ENCODE data around the gene CARD9.

Gene CARD9

GRCh38 chr9:136392538-136393449 is 19.3 kb upstream of the CARD9 start:
- H3K9me3 ChIP-seq (ENCODE audit: control insufficient read depth, insufficient read depth, low read depth, low read length), result no peaks in the 10 kb centered on the region
- no peak overlapping the region for H3K9ac ChIP-seq (ENCODE audit: low read length)
- no peak overlapping the region for H3K27ac ChIP-seq (ENCODE audit: low read depth, low read length)
- no peaks in the 10 kb centered on the region for H3K27me3 ChIP-seq (ENCODE audit: control insufficient read depth, insufficient read depth, low read length)
- H3K4me1 ChIP-seq (ENCODE audit: control insufficient read depth, insufficient read depth, low read length), result no peaks in the 10 kb centered on the region
- H3K4me3 ChIP-seq (ENCODE audit: low read depth, low read length), result no peak overlapping the region
- peaks cover 90% of the 10 kb centered on the region for H3K36me3 ChIP-seq (ENCODE audit: control insufficient read depth, insufficient read depth, low read length)

DNA sequence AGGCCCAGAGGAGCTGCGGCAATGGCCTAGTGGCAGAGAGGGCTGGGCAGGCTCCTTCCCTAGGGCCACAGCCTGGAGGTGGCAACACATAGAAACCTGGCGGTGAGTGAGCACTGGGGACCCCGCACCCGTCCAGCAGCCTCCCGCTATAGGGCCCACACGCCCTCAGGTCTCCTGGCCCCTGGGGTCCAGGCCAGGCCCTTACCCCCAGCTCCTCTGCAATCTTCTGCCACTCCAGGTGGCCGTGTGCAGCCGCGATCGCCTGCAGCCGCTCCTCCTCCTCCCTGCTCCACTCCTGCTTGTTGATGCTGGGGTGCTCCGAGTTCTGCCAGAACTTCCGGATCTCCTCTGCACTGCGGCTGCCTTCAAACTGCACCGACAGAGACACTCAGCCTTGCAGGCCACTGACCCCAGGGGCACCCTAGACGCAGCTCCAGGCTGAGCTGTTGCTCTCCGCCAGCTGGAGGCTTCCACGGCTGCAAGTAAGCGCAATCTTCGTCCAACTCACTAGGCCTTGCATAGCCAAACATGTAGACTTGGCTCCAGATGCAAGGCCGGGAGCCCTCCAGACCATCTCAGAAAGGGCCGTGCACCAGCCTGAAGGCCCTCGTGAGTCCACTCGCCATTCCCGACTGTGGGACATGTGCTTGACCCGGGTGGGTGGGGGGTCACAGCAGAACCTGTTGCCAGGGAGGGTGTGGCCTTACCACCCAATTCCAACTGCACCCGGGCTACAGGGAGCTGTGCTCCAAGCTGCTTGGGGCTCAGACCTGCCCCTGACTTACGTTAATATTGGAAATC is 18.5 kb upstream of the CARD9 start:
- no peak overlapping the region for H3K4me3 ChIP-seq (ENCODE audit: low read depth, low read length)
- no peak overlapping the region for H3K27ac ChIP-seq (ENCODE audit: low read depth, low read length)
- no peaks in the 10 kb centered on the region for H3K9me3 ChIP-seq (ENCODE audit: control insufficient read depth, insufficient read depth, low read depth, low read length)
- H3K9ac ChIP-seq (ENCODE audit: low read length), result no peak overlapping the region
- H3K36me3 ChIP-seq (ENCODE audit: control insufficient read depth, insufficient read depth, low read length), result peaks cover 92% of the 10 kb centered on the region
- no peaks in the 10 kb centered on the region for H3K27me3 ChIP-seq (ENCODE audit: control insufficient read depth, insufficient read depth, low read length)
- no peaks in the 10 kb centered on the region for H3K4me1 ChIP-seq (ENCODE audit: control insufficient read depth, insufficient read depth, low read length)

GRCh38 chr9:136389396-136389795 is 15.9 kb upstream of the CARD9 start:
- Histone ChIP-seq H3K9me3 (ENCODE audit: control insufficient read depth, insufficient read depth, low read depth, low read length) (no peaks in the 10 kb centered on the region), H3K9ac (ENCODE audit: low read length) (no peak overlapping the region), H3K36me3 (ENCODE audit: control insufficient read depth, insufficient read depth, low read length) (peaks cover 88% of the 10 kb centered on the region), H3K27me3 (ENCODE audit: control insufficient read depth, insufficient read depth, low read length) (no peaks in the 10 kb centered on the region), H3K4me1 (ENCODE audit: control insufficient read depth, insufficient read depth, low read length) (no peaks in the 10 kb centered on the region), H3K27ac (ENCODE audit: low read depth, low read length) (no peak overlapping the region), H3K4me3 (ENCODE audit: low read depth, low read length) (no peak overlapping the region)

DNA sequence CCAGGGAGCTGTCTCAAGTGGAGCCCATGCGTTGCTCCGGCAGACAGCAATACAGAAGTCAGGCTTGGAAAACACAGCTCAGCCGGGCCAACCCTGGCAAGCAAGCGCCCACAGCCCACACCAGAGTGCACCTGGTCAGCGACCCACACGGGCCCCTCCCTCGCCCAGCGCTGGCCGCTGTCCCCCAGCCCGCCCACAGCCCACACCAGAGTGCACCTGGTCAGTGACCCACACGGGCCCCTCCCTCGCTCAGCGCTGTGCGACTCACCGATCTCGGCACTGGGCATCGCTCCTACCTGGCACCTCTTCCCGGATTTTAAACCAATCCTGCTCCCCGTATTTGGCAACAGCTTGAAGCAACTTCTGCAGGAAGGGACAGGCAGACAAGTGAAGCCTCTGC is 13.7 kb upstream of the CARD9 start:
- no peaks in the 10 kb centered on the region for H3K27me3 ChIP-seq (ENCODE audit: control insufficient read depth, insufficient read depth, low read length)
- peaks cover 88% of the 10 kb centered on the region for H3K36me3 ChIP-seq (ENCODE audit: control insufficient read depth, insufficient read depth, low read length)
- no peak overlapping the region for H3K27ac ChIP-seq (ENCODE audit: low read depth, low read length)
- H3K9me3 ChIP-seq (ENCODE audit: control insufficient read depth, insufficient read depth, low read depth, low read length), result no peaks in the 10 kb centered on the region
- H3K4me3 ChIP-seq (ENCODE audit: low read depth, low read length), result no peak overlapping the region
- no peak overlapping the region for H3K9ac ChIP-seq (ENCODE audit: low read length)
- H3K4me1 ChIP-seq (ENCODE audit: control insufficient read depth, insufficient read depth, low read length), result no peaks in the 10 kb centered on the region

GRCh38 chr9:136386018-136386417 is 12.5 kb upstream of the CARD9 start:
- Histone ChIP-seq H3K27me3 (ENCODE audit: control insufficient read depth, insufficient read depth, low read length) (no peaks in the 10 kb centered on the region), H3K9me3 (ENCODE audit: control insufficient read depth, insufficient read depth, low read depth, low read length) (no peaks in the 10 kb centered on the region), H3K36me3 (ENCODE audit: control insufficient read depth, insufficient read depth, low read length) (peaks cover 88% of the 10 kb centered on the region), H3K4me1 (ENCODE audit: control insufficient read depth, insufficient read depth, low read length) (no peaks in the 10 kb centered on the region), H3K4me3 (ENCODE audit: low read depth, low read length) (no peak overlapping the region), H3K27ac (ENCODE audit: low read depth, low read length) (no peak overlapping the region), H3K9ac (ENCODE audit: low read length) (no peak overlapping the region)

GRCh38 chr9:136385015-136385414 is 11.5 kb upstream of the CARD9 start:
- no peak overlapping the region for H3K4me3 ChIP-seq (ENCODE audit: low read depth, low read length)
- no peaks in the 10 kb centered on the region for H3K9me3 ChIP-seq (ENCODE audit: control insufficient read depth, insufficient read depth, low read depth, low read length)
- H3K27me3 ChIP-seq (ENCODE audit: control insufficient read depth, insufficient read depth, low read length), result no peaks in the 10 kb centered on the region
- H3K9ac ChIP-seq (ENCODE audit: low read length), result no peak overlapping the region
- H3K36me3 ChIP-seq (ENCODE audit: control insufficient read depth, insufficient read depth, low read length), result peaks cover 94% of the 10 kb centered on the region
- no peaks in the 10 kb centered on the region for H3K4me1 ChIP-seq (ENCODE audit: control insufficient read depth, insufficient read depth, low read length)
- H3K27ac ChIP-seq (ENCODE audit: low read depth, low read length), result no peak overlapping the region

DNA sequence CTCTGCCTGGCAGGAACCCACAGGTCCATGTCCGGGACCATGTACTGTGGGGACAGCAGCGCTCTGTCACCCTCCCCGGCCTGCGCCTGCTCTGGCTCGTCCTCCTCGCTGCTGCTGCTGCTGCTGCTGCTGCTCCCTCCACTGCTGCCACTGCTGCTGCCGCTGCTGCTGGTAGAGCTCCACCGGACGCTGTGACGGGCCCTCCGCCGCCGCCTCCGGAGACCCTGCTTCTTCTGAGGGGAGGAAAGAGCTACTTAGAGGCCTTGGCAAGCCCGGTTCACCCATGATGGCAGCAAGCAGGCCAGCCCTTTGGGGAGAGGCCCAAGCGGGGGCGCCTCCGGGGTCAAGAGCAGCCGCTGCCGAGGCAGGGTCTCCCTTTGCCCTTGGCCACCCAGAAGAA is 10.0 kb upstream of the CARD9 start:
- Histone ChIP-seq H3K27me3 (ENCODE audit: control insufficient read depth, insufficient read depth, low read length) (no peaks in the 10 kb centered on the region), H3K36me3 (ENCODE audit: control insufficient read depth, insufficient read depth, low read length) (peaks cover 94% of the 10 kb centered on the region), H3K4me1 (ENCODE audit: control insufficient read depth, insufficient read depth, low read length) (no peaks in the 10 kb centered on the region), H3K4me3 (ENCODE audit: low read depth, low read length) (no peak overlapping the region), H3K9ac (ENCODE audit: low read length) (no peak overlapping the region), H3K9me3 (ENCODE audit: control insufficient read depth, insufficient read depth, low read depth, low read length) (no peaks in the 10 kb centered on the region), H3K27ac (ENCODE audit: low read depth, low read length) (no peak overlapping the region)

GRCh38 chr9:136381966-136382513 is 8.6 kb upstream of the CARD9 start:
- H3K4me3 ChIP-seq (ENCODE audit: low read depth, low read length), result no peak overlapping the region
- H3K36me3 ChIP-seq (ENCODE audit: control insufficient read depth, insufficient read depth, low read length), result peaks cover 90% of the 10 kb centered on the region
- H3K9ac ChIP-seq (ENCODE audit: low read length), result no peak overlapping the region
- H3K4me1 ChIP-seq (ENCODE audit: control insufficient read depth, insufficient read depth, low read length), result no peaks in the 10 kb centered on the region
- H3K9me3 ChIP-seq (ENCODE audit: control insufficient read depth, insufficient read depth, low read depth, low read length), result no peaks in the 10 kb centered on the region
- H3K27me3 ChIP-seq (ENCODE audit: control insufficient read depth, insufficient read depth, low read length), result no peaks in the 10 kb centered on the region
- H3K27ac ChIP-seq (ENCODE audit: low read depth, low read length), result no peak overlapping the region

GRCh38 chr9:136381311-136381710 is 7.8 kb upstream of the CARD9 start:
- Histone ChIP-seq H3K4me3 (ENCODE audit: low read depth, low read length) (no peak overlapping the region), H3K9ac (ENCODE audit: low read length) (no peak overlapping the region), H3K4me1 (ENCODE audit: control insufficient read depth, insufficient read depth, low read length) (no peaks in the 10 kb centered on the region), H3K36me3 (ENCODE audit: control insufficient read depth, insufficient read depth, low read length) (peaks cover 91% of the 10 kb centered on the region), H3K9me3 (ENCODE audit: control insufficient read depth, insufficient read depth, low read depth, low read length) (no peaks in the 10 kb centered on the region), H3K27ac (ENCODE audit: low read depth, low read length) (no peak overlapping the region), H3K27me3 (ENCODE audit: control insufficient read depth, insufficient read depth, low read length) (no peaks in the 10 kb centered on the region)

DNA sequence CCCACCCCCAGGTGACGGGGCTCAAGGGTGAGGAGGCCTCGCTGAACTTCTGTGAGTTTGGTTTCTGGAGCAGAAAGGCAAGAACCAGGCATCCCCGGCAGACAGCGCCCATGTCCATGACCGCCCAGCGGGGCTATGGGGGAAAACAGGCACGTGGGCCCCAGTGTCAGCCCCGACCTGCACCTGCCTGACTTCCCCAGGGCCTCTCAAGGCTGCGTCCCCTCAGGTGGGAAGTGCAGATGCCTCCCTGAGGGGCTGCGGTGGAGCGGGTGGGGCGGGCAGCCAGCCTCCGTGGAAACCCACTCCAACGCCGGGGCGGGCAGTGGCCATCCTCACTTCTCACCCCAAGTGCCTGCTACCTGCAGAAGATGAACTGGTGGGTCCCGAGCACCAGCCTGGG is 6.9 kb upstream of the CARD9 start:
- H3K4me3 ChIP-seq (ENCODE audit: low read depth, low read length), result no peak overlapping the region
- no peak overlapping the region for H3K27ac ChIP-seq (ENCODE audit: low read depth, low read length)
- no peak overlapping the region for H3K9ac ChIP-seq (ENCODE audit: low read length)
- H3K27me3 ChIP-seq (ENCODE audit: control insufficient read depth, insufficient read depth, low read length), result no peaks in the 10 kb centered on the region
- no peaks in the 10 kb centered on the region for H3K4me1 ChIP-seq (ENCODE audit: control insufficient read depth, insufficient read depth, low read length)
- peaks cover 93% of the 10 kb centered on the region for H3K36me3 ChIP-seq (ENCODE audit: control insufficient read depth, insufficient read depth, low read length)
- H3K9me3 ChIP-seq (ENCODE audit: control insufficient read depth, insufficient read depth, low read depth, low read length), result no peaks in the 10 kb centered on the region

DNA sequence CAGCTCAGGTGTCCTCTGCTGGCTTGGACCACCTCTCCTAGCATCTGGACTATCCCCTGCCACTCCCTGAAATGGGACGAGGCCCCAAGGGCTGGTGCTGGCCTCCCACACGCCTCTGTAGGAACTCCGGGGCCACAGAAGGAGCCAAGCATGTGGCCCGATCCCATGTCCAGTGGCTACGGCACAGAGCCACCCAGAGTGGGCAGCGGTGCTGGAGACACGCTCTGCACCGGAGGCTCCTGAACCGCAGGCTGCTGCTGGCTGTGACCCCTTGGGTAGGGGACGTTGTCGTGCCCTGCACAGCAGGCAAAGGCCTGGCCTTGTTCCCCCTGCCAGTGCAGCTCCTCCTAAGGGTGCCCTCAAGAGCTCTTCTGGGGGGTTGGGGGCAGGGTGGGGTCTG is 6.4 kb upstream of the CARD9 start:
- Histone ChIP-seq H3K4me3 (ENCODE audit: low read depth, low read length) (no peak overlapping the region), H3K4me1 (ENCODE audit: control insufficient read depth, insufficient read depth, low read length) (no peaks in the 10 kb centered on the region), H3K9ac (ENCODE audit: low read length) (no peak overlapping the region), H3K36me3 (ENCODE audit: control insufficient read depth, insufficient read depth, low read length) (peaks cover 93% of the 10 kb centered on the region), H3K27me3 (ENCODE audit: control insufficient read depth, insufficient read depth, low read length) (no peaks in the 10 kb centered on the region), H3K27ac (ENCODE audit: low read depth, low read length) (no peak overlapping the region), H3K9me3 (ENCODE audit: control insufficient read depth, insufficient read depth, low read depth, low read length) (no peaks in the 10 kb centered on the region)
